HG02885 (cell line): Measurements from ENCODE around the gene MCC.
A peak's percentile ranks its signal among the peaks of the same experiment; 100 is the strongest.

Source experiments
- ATAC-seq: cut with Tn5 transposase; IDR thresholded peaks from one replicate; pipeline ENCODE4 v1.9.1; 2021; ENCODE audit warnings: mild to moderate bottlenecking; ENCODE audit not compliant: unreplicated experiment, poor library complexity

MCC gene

GRCh38 chr5:113378081-113378480, 110.2 kb downstream of the MCC start:
- ATAC-seq, result no peak

GRCh38 chr5:113376640-113377039, 111.6 kb downstream of the MCC start:
- ATAC-seq, result no peak

- ATAC-seq, result no peak
Observed at GRCh38 chr5:113375480-113376060, 112.7 kb downstream of the MCC start.

- ATAC-seq, result no peak
Observed at GRCh38 chr5:113373426-113373825, 114.8 kb downstream of the MCC start.

- no peak for ATAC-seq
Observed at GRCh38 chr5:113371721-113372196, 116.5 kb downstream of the MCC start.

- ATAC-seq, result no peak
Observed at GRCh38 chr5:113367586-113367985, 120.7 kb downstream of the MCC start.

GRCh38 chr5:113364466-113364865, 123.8 kb downstream of the MCC start:
- no peak for ATAC-seq

GRCh38 chr5:113361701-113362100, 126.6 kb downstream of the MCC start:
- ATAC-seq, result no peak

- no peak for ATAC-seq
Observed at GRCh38 chr5:113359419-113359818, 128.8 kb downstream of the MCC start.

- ATAC-seq, result no peak
Observed at GRCh38 chr5:113358696-113359095, 129.6 kb downstream of the MCC start.

GRCh38 chr5:113357696-113358476, 130.4 kb downstream of the MCC start:
- no peak for ATAC-seq

GRCh38 chr5:113356487-113356886, 131.8 kb downstream of the MCC start:
- no peak for ATAC-seq

GRCh38 chr5:113354055-113354454, 134.2 kb downstream of the MCC start:
- no peak for ATAC-seq

GRCh38 chr5:113347572-113347971, 140.7 kb downstream of the MCC start:
- no peak for ATAC-seq

- no peak for ATAC-seq
Observed at GRCh38 chr5:113344973-113345940, 143.0 kb downstream of the MCC start.

GRCh38 chr5:113343343-113343742, 144.9 kb downstream of the MCC start:
- ATAC-seq, result no peak

- no peak for ATAC-seq
Observed at GRCh38 chr5:113340537-113340936, 147.7 kb downstream of the MCC start.

- no peak for ATAC-seq
Observed at GRCh38 chr5:113338628-113339027, 149.6 kb downstream of the MCC start.

GRCh38 chr5:113337515-113338415, 150.5 kb downstream of the MCC start:
- ATAC-seq, result no peak

- peak; percentile 50 for ATAC-seq
Observed at GRCh38 chr5:113336975-113337374, 151.3 kb downstream of the MCC start.
